ENCODE measurements around the gene KIF21A.

Gene KIF21A

DNA sequence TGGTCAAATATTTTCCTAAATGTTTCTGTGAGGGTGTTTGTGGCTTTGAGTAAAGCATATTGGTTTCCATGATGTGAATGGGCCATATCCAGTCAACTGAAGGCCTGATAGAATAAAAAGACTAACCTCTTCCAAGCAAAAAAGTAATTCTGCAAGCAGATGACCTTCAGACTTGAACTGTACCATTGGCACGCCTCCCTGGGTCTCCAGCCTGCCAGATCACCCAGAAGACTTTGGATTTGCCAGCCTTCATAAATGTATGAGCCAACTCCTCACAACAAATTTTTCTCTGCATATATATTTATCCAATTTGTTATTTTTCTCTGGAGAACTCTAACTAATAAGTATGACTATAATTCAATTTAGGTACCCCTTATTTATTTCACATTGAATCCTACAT, 190.3 kb downstream of the KIF21A start:
- Mint-ChIP-seq H3K36me3 (no peaks in the 10 kb centered on the region), H3K27ac (no peak overlapping the region)

More for the DNA sequence above, 190.3 kb downstream of the KIF21A start:
- Mint-ChIP-seq H3K4me3 (no peak overlapping the region), H3K27me3 (no peaks in the 10 kb centered on the region), H3K4me1 (ENCODE audit: low read depth) (no peaks in the 10 kb centered on the region), H3K9me3 (ENCODE audit: low read depth) (no peaks in the 10 kb centered on the region)
